Measurements from ENCODE around the gene DLGAP4.

The DLGAP4 gene

GRCh38 chr20:36349384-36350170 is 43.4 kb downstream of the DLGAP4 start:
- no peak for DNase-seq

DNA sequence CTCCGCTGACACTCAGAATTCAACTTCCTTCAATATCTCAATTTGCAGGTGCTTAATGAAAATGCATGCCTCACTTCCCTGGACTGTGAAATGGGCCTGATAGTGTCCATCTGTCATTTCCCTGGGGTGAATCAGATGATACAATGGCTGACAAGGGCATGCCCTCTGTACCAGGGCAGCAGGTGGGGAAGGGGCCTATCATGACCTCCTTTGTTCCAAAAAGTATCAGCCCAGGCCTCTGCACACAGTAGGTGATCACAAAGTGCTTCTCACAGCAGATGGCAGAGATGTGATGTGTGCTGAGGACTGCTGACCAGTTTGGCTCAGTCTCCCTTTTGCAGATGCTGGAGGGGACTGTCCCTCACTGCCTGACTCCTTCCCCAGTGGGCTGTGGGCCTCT is 44.3 kb downstream of the DLGAP4 start:
- DNase-seq, result no peak

- no peak for DNase-seq
Observed at GRCh38 chr20:36351937-36352336, 45.8 kb downstream of the DLGAP4 start.

DNA sequence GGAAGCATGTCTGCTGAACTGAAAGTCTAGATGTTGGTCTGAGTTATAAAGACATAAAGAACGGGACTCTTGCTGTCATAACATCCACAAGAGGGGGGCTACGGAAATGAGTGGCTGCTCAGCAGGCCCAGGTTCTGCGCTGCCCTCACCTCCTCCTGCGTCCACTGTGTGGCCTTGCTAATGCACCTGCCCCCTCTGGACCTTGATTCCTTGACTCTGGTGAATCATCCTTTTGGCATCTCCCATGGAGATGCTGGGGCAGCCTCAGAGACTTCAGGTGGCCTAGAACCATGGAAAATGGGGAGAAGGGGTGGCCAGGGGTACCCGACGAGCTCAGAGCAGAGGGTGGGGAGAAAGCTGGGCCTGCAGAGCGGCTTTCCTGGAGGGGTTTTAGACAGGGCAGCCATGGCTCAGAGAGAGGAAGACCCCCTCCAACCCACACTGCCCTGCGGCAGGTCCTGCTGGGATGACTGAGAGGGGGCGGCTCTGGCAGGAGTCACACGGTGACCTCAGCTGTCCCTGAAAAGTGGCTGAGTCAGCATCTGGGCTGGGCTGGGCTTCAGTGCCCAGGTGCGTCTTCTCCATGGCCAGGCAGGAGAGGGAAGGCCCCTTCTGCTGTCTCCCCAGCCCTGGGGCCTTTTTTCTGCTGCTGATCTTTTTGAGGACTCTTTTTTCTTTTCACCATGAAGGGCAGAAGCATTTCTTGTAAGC is 46.9 kb downstream of the DLGAP4 start:
- no peak for DNase-seq

GRCh38 chr20:36353740-36354139 is 47.6 kb downstream of the DLGAP4 start:
- no peak for DNase-seq

DNA sequence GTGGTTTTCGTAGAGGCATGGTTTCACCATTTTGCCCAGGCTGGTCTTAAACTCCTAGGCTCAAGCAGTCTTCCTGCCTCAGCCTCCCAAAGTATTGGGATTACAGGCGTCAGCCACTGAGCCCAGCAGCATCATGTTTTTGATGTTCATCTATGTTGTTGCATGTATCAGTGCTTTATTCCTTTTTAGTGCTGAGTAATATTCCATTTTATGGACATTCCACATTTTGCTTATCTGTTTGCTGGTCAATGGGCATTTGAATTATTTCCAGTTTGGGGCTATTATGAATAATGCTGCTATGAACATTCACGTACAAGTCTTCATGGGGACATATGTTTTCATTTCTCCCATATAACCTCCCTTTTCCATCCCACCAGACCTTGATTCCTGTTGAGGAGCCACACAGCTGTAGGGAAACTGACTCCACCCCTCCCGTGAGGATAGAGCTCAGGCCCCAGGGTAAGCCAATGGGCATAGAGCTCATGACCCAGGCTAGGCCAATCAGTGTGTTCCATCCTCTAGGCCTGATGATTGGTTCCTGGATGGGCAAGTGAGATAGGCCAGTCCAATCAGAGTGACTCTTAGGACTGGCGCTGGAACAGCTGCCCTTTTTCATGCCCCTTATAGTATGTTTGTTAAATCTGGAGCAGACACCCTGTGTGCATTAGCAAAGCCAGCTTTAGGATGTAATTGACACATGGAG is 49.5 kb downstream of the DLGAP4 start:
- DNase-seq, result no peak

GRCh38 chr20:36359668-36360406 is 53.7 kb downstream of the DLGAP4 start:
- DNase-seq, result no peak

DNA sequence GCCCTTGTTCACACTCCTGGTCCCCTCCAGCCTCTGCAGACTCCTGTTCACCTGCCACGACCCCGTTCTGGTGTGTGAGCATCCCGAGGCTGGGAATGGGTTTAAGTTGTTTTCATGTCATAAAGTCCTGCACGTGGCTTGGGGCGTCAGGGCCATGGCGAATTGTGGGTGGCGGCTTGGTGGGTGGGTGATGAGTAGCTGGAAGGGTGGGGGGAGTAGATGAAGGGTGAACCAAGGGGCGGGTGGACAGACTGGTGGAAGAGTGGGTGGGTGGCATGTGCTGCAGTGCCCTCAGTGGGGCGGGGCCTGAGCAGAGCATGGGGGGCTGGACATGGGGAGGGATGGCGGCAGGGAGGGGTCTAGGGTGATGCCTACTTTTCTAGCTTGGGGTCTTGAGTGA is 54.3 kb downstream of the DLGAP4 start:
- no peak for DNase-seq

GRCh38 chr20:36361406-36361805 is 55.3 kb downstream of the DLGAP4 start:
- DNase-seq, result no peak

- no peak for DNase-seq
Observed at GRCh38 chr20:36362261-36362660, 56.1 kb downstream of the DLGAP4 start.

- no peak for DNase-seq
Observed at GRCh38 chr20:36362978-36363713, 57.0 kb downstream of the DLGAP4 start.

GRCh38 chr20:36364506-36364905 is 58.4 kb downstream of the DLGAP4 start:
- no peak for DNase-seq

DNA sequence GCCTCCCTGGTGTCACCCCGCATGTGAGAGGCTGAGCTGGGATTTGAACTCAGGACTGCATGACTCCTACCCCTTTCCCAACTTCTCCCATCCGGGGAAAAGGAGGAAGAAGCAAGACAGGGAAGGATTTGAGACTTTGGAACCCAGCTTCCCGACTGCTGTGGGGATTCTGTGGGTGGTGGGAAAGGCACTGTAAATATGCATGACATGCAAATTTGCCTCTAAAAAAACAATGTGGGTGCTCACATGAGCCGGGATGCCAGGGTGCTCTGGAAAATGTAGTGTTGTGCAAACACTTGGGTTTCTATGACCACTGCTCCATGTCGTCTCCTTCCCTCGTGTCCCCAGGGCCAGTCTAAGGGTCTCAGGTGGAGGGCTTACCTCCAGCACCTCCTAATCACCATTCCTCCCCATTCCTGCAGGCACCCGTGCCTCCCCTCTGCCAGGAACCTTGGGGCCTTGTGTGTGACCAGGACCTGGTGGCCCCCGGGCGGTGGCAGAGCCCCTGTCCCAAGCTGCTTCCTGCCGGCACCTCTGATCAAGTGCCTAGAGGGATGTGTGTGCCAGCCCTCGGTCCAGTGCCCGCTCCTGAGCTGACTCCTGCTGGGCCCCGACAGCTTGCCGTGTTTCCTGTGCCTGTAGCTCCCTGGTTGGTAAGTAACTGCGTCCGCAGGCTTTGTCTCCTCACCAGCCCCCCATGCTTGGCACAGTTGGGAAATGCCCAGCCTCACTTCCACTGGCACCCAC is 60.7 kb downstream of the DLGAP4 start:
- DNase-seq, result peak in 2 of 56 donors; percentile 11 to 33

DNA sequence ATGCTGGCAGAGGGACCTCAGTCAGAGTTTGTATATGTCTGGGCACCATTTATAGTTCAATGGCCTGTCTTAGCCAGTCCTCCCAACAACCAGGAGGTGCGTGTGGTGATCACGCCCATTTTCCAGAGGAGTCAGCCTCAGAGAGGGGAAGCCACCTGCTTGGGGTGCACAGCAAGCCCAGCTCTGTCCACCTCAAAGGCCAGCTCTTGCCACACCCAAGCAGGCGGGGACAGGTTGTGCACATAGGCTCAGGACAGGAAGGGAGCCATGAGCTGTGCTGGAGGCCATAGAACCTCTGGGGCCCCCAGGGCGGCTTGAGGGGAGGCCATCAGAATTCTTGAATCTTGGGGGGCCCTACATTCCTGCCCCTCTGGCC is 61.2 kb downstream of the DLGAP4 start:
- DNase-seq, result no peak

DNA sequence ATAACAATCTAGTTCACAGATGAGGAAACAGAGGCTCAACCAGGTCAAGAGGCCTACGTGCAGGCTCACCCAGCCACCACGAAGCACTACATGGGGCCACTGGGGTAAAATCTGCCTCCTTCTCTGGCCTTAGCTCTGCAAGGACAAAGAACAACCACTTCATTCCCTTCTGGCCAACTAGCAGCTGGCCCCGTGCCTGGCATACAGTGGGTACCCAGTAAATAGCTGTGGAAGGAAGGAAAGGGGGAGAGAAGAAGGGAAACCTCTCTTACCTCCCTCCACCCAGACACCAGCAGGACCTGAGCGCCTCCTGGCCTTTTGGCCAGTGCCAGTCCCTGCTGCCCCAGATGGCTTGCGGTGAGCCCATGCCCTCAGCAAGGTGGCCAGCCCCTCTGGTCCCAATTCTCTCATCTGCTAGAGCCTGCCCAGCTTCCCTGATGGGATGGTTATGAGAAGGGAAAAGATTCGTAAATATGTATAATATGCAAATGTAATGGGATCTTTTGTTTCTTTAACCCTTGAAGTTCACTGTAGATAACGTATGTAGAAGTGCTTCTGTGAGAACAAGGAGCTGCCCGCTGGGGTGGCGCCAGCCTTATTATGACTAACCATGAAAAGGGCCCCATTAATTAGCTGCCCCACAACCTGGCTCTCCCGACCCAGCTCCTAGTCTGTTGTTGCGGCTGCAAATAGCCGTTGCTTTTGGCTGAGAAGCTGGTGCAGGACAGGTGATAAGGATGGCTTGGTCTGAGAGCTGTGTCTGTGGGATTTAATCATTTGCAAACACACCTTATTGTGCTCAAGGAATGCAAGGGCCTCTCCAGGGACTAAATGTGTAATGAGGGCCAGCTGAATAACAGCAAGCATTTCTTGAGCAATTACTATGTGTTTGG is 62.0 kb downstream of the DLGAP4 start:
- DNase-seq, result peak in 10 of 56 donors; percentile 2 to 32 (median 12)

DNA sequence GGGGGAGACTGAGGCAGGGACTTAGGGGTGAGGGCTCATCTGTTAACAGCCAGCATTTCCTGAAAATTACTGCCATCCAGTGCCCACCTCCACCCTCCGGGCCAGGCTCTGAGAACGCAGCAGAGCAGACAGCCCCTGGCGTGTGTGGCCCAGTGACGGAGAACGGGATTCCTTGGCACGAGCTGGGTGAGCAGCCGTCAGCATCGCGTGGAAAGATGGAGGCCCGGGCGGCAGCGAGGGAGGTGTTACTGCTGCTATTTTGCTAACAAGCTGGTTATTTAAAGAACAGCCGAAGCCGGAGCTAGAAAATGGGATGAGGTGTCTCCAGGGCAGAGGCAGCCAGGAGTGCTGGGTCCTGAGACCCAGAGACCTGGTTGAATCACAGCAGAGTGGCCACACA is 62.7 kb downstream of the DLGAP4 start:
- DNase-seq, result no peak

DNA sequence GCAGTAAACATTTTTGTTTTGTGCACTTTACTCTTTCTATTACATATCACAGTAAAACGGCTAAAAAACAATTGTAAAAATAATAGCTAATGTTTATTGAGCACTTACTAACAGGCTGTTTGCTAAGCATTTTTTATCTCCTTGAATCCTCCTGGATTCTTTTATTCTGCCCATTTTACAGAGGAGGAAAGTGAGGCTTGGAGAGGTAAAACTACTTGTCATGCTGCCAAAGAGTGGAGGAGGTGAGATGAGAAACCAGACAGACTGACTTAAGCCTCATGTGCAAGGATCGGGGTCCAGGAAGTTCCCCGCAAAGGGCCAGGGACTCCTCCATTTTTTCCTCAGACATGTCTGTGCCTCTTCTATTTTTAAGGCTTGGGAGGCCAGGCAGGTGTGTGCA is 63.6 kb downstream of the DLGAP4 start:
- DNase-seq, result no peak

- no peak for DNase-seq
Observed at GRCh38 chr20:36370991-36371790, 65.1 kb downstream of the DLGAP4 start.

All from nucleus accumbens (tissue), 56 donors.